Measurements from ENCODE around the gene ISYNA1. TPM values are rescaled to one million over a fixed set of nuclear protein-coding genes. Genes with fewer than 3 reads are reported as not detected.

ISYNA1 gene
- total and polyA plus RNA-seq, 2 of the 13 experiments (the other 11 are each of a cell fraction or from before 2014, with no cell fraction given), result 29.6 to 48.5 TPM

DNA sequence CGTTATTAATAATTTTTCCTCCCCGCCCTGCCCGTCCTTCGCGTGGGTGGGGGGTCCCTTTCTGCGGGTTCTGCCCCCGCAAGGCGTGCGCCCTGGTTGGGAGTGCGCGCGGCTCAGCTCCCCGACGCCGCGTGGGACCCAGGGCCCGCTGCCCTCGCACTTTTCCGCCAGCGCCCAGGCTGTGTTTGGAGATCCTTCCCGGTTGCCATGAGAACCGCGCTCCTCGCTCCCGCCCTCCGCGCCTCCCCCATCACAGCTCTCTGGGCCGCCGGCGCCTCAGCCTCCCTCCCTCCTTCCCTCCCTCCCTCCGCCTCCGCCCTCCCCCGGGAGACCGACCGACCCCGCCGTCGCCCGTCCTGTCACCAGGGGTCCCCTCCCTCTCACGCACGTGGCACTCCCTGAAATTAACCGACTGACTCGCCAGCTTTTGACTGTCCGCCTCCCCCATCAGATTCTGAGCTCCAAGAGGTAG is 21.1 kb downstream of the ISYNA1 start (continued):
- TF ChIP-seq, protein P1, sequence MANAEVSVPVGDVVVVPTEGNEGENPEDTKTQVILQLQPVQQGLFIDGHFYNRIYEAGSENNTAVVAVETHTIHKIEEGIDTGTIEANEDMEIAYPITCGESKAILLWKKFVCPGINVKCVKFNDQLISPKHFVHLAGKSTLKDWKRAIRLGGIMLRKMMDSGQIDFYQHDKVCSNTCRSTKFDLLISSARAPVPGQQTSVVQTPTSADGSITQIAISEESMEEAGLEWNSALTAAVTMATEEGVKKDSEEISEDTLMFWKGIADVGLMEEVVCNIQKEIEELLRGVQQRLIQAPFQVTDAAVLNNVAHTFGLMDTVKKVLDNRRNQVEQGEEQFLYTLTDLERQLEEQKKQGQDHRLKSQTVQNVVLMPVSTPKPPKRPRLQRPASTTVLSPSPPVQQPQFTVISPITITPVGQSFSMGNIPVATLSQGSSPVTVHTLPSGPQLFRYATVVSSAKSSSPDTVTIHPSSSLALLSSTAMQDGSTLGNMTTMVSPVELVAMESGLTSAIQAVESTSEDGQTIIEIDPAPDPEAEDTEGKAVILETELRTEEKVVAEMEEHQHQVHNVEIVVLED (CRISPR knock-in tag; IDR thresholded peaks at IDR 0.05; ENCODE audit: borderline replicate concordance), result no peak
- TF ChIP-seq TRIM24 (CRISPR knock-in tag; IDR thresholded peaks at IDR 0.05), result no peak
- 0 out of 2 replicates have a peak, but pooled peaks have one; percentile 19 for TF ChIP-seq FOXJ3 (CRISPR knock-in tag; IDR thresholded peaks at IDR 0.05; ENCODE audit: borderline replicate concordance)
- no peak for TF ChIP-seq ZNF816 (CRISPR knock-in tag; IDR thresholded peaks at IDR 0.05; ENCODE audit: borderline replicate concordance)
- no peak for TF ChIP-seq IKZF1 (IDR thresholded peaks at IDR 0.05)
- peak; percentile 38; the same call in 1 of the 2 replicates for TF ChIP-seq RARA (CRISPR knock-in tag; IDR thresholded peaks at IDR 0.05)
- TF ChIP-seq ZNF234 (CRISPR knock-in tag; conservative IDR thresholded peaks at IDR 0.05), result no peak
- TF ChIP-seq REPIN1 (CRISPR knock-in tag; IDR thresholded peaks at IDR 0.05; ENCODE audit: borderline replicate concordance, low read depth), result no peak
- TF ChIP-seq, protein P2, sequence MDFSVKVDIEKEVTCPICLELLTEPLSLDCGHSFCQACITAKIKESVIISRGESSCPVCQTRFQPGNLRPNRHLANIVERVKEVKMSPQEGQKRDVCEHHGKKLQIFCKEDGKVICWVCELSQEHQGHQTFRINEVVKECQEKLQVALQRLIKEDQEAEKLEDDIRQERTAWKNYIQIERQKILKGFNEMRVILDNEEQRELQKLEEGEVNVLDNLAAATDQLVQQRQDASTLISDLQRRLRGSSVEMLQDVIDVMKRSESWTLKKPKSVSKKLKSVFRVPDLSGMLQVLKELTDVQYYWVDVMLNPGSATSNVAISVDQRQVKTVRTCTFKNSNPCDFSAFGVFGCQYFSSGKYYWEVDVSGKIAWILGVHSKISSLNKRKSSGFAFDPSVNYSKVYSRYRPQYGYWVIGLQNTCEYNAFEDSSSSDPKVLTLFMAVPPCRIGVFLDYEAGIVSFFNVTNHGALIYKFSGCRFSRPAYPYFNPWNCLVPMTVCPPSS (IDR thresholded peaks at IDR 0.05), result no peak
- no peak for TF ChIP-seq KMT2B (CRISPR knock-in tag; IDR thresholded peaks at IDR 0.05)
- TF ChIP-seq, protein P3, sequence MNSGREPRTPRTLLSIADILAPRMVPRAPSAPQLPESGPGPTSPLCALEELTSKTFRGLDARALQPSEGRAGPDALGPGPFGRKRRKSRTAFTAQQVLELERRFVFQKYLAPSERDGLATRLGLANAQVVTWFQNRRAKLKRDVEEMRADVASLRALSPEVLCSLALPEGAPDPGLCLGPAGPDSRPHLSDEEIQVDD (CRISPR knock-in tag; IDR thresholded peaks at IDR 0.05; ENCODE audit: borderline replicate concordance), result no peak
- no peak; the same call in 1 of the 2 replicates for TF ChIP-seq HDAC1 (CRISPR knock-in tag; IDR thresholded peaks at IDR 0.05)
- TF ChIP-seq PAX8 (CRISPR knock-in tag; IDR thresholded peaks at IDR 0.05; ENCODE audit: borderline replicate concordance), result no peak
- TF ChIP-seq PHB2 (IDR thresholded peaks at IDR 0.05; ENCODE audit: partially characterized antibody), result no peak
- TF ChIP-seq TOPORS (CRISPR knock-in tag; IDR thresholded peaks at IDR 0.05), result no peak
- TF ChIP-seq, protein P4, sequence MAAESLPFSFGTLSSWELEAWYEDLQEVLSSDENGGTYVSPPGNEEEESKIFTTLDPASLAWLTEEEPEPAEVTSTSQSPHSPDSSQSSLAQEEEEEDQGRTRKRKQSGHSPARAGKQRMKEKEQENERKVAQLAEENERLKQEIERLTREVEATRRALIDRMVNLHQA (CRISPR knock-in tag; IDR thresholded peaks at IDR 0.05), result no peak
- TF ChIP-seq, protein P5, sequence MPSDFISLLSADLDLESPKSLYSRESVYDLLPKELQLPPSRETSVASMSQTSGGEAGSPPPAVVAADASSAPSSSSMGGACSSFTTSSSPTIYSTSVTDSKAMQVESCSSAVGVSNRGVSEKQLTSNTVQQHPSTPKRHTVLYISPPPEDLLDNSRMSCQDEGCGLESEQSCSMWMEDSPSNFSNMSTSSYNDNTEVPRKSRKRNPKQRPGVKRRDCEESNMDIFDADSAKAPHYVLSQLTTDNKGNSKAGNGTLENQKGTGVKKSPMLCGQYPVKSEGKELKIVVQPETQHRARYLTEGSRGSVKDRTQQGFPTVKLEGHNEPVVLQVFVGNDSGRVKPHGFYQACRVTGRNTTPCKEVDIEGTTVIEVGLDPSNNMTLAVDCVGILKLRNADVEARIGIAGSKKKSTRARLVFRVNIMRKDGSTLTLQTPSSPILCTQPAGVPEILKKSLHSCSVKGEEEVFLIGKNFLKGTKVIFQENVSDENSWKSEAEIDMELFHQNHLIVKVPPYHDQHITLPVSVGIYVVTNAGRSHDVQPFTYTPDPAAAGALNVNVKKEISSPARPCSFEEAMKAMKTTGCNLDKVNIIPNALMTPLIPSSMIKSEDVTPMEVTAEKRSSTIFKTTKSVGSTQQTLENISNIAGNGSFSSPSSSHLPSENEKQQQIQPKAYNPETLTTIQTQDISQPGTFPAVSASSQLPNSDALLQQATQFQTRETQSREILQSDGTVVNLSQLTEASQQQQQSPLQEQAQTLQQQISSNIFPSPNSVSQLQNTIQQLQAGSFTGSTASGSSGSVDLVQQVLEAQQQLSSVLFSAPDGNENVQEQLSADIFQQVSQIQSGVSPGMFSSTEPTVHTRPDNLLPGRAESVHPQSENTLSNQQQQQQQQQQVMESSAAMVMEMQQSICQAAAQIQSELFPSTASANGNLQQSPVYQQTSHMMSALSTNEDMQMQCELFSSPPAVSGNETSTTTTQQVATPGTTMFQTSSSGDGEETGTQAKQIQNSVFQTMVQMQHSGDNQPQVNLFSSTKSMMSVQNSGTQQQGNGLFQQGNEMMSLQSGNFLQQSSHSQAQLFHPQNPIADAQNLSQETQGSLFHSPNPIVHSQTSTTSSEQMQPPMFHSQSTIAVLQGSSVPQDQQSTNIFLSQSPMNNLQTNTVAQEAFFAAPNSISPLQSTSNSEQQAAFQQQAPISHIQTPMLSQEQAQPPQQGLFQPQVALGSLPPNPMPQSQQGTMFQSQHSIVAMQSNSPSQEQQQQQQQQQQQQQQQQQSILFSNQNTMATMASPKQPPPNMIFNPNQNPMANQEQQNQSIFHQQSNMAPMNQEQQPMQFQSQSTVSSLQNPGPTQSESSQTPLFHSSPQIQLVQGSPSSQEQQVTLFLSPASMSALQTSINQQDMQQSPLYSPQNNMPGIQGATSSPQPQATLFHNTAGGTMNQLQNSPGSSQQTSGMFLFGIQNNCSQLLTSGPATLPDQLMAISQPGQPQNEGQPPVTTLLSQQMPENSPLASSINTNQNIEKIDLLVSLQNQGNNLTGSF (CRISPR knock-in tag; IDR thresholded peaks at IDR 0.05), result no peak
- TF ChIP-seq ZNF496 (CRISPR knock-in tag; IDR thresholded peaks at IDR 0.05; ENCODE audit: insufficient replicate concordance), result no peak
- no peak for TF ChIP-seq JUND (CRISPR knock-in tag; IDR thresholded peaks at IDR 0.05)
- TF ChIP-seq, protein P6, sequence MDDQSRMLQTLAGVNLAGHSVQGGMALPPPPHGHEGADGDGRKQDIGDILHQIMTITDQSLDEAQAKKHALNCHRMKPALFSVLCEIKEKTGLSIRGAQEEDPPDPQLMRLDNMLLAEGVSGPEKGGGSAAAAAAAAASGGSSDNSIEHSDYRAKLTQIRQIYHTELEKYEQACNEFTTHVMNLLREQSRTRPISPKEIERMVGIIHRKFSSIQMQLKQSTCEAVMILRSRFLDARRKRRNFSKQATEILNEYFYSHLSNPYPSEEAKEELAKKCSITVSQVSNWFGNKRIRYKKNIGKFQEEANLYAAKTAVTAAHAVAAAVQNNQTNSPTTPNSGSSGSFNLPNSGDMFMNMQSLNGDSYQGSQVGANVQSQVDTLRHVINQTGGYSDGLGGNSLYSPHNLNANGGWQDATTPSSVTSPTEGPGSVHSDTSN (CRISPR knock-in tag; IDR thresholded peaks at IDR 0.05; ENCODE audit: borderline replicate concordance), result no peak
- TF ChIP-seq HNRNPL (IDR thresholded peaks at IDR 0.05; ENCODE audit: low read depth, low read length), result no peak
